Activated gamma-delta T cell (primary cell): ENCODE data around the gene NME5.
"Not testable (repeated sequence)": the region's sequence is repeated elsewhere in the genome, so short reads cannot be mapped to it uniquely, and the experiment has no call there.

ENCODE experiments used
- DNase-seq: peaks from one replicate; lab custom pipeline; 2025; lab: John Stamatoyannopoulos, UW
- total RNA-seq, 2 donors: gene quantifications; one replicate each; lab custom pipeline; 2026; lab: John Stamatoyannopoulos, UW

NME5 gene
- 0 reads per million in 2 donors for total RNA-seq

- no peak for DNase-seq
These were observed at the start of gene NME5 for GRCh38 chr5:138138949-138139780. TSS of gene NME5 (minus strand) at chr5:138139428. CDS start at chr5:138138780, 648 bp downstream.

- DNase-seq, result no peak
These were observed 49.4 kb upstream of the NME5 start for GRCh38 chr5:138188626-138189025.

GRCh38 chr5:138186002-138186447 is 46.8 kb upstream of the NME5 start:
- no peak for DNase-seq

- no peak for DNase-seq
These were observed 43.6 kb upstream of the NME5 start for GRCh38 chr5:138182808-138183207.

GRCh38 chr5:138180841-138181240 is 41.6 kb upstream of the NME5 start:
- DNase-seq, result no peak

- DNase-seq, result no peak
These were observed 41.1 kb upstream of the NME5 start for GRCh38 chr5:138180183-138180782.

GRCh38 chr5:138179277-138179857 is 40.1 kb upstream of the NME5 start:
- DNase-seq, result no peak

GRCh38 chr5:138178516-138179276 is 39.5 kb upstream of the NME5 start, which contains the start of the genes BRD8 and KIF20A:
TSS of gene BRD8 (minus strand) at chr5:138178630. CDS start at chr5:138178614, 16 bp downstream.
TSS of gene KIF20A (plus strand) at chr5:138179112. CDS start at chr5:138179681, 569 bp downstream.
- DNase-seq, result no peak

GRCh38 chr5:138177941-138178515 is 38.8 kb upstream of the NME5 start:
- no peak for DNase-seq

- DNase-seq, result no peak
These were observed 31.1 kb upstream of the NME5 start for GRCh38 chr5:138170299-138170698.

GRCh38 chr5:138169124-138169523 is 29.9 kb upstream of the NME5 start:
- no peak for DNase-seq

- DNase-seq, result no peak
These were observed 24.5 kb upstream of the NME5 start for GRCh38 chr5:138163721-138164120.

GRCh38 chr5:138160706-138161105 is 21.5 kb upstream of the NME5 start:
- no peak for DNase-seq

GRCh38 chr5:138159666-138160065 is 20.4 kb upstream of the NME5 start:
- no peak for DNase-seq

- no peak for DNase-seq
These were observed 18.4 kb upstream of the NME5 start for GRCh38 chr5:138157626-138158025.

GRCh38 chr5:138155977-138156376 is 16.7 kb upstream of the NME5 start:
- DNase-seq, result not testable (repeated sequence)

GRCh38 chr5:138149530-138149929 is 10.3 kb upstream of the NME5 start:
- DNase-seq, result no peak

GRCh38 chr5:138148811-138149210 is 9.6 kb upstream of the NME5 start:
- no peak for DNase-seq

GRCh38 chr5:138143578-138143977 is 4.3 kb upstream of the NME5 start:
- DNase-seq, result not testable (repeated sequence)

- DNase-seq, result no peak
These were observed 2.5 kb upstream of the NME5 start for GRCh38 chr5:138141734-138142133.

GRCh38 chr5:138140268-138140667 is 1.0 kb upstream of the NME5 start:
- DNase-seq, result no peak

- no peak for DNase-seq
These were observed 508 bp upstream of the NME5 start for GRCh38 chr5:138139781-138140090.
